ENCODE data around the gene KCNK6. TPM values are rescaled to one million over a fixed set of nuclear protein-coding genes. Genes with fewer than 3 reads are reported as not detected.

KCNK6 gene
- total and polyA plus RNA-seq, 2 of the 8 experiments (the other 6 are each of a cell fraction or from before 2014, with no cell fraction given): 10.6 to 13.3 TPM

GRCh38 chr19:38283271-38283670 is 36.4 kb upstream of the KCNK6 start:
- Histone ChIP-seq H2BK20ac (ENCODE audit: low read length) (no peak overlapping the region), H4K20me1 (replicated peaks in 1 of 2; ENCODE audit: control insufficient read depth in 1 of 2, insufficient read depth in 2 of 2, low read length in 2 of 2) (peaks cover 18 to 31% of the 10 kb centered on the region in 2 experiments), H3K4ac (replicated peaks; ENCODE audit: insufficient read length, low read depth, low read length) (no peak overlapping the region), H3K4me2 (ENCODE audit: insufficient read depth in 1 of 2, low read depth in 2 of 2, low read length in 2 of 2) (no peak overlapping the region), H3K14ac (ENCODE audit: insufficient read length) (no peak overlapping the region), H3K79me2 (ENCODE audit: control insufficient read depth in 1 of 2, insufficient read depth in 2 of 2, low read length in 2 of 2) (peaks cover 6 to 46% of the 10 kb centered on the region in 2 experiments), H3K18ac (ENCODE audit: extremely low read depth, low read length) (no peak overlapping the region), H2AK5ac (ENCODE audit: low read depth, low read length) (no peak overlapping the region), H3K79me1 (ENCODE audit: low read depth, low read length) (peaks cover 22% of the 10 kb centered on the region), H2BK5ac (ENCODE audit: low read depth, low read length) (no peak overlapping the region), H3K4me1 (replicated peaks in 1 of 4; ENCODE audit: control insufficient read depth in 3 of 4, insufficient read depth in 4 of 4, low read length in 3 of 4) (no peaks in the 10 kb centered on the region), H3K27ac (ENCODE audit: low read depth, low read length) (no peak overlapping the region), H3K56ac (replicated peaks; ENCODE audit: insufficient read length, low read depth, low read length) (no peak overlapping the region), H4K91ac (replicated peaks; ENCODE audit: insufficient read length, low read length) (no peak overlapping the region), H2BK120ac (replicated peaks; ENCODE audit: low read depth, low read length) (no peak overlapping the region), H4K8ac (ENCODE audit: extremely low read depth, insufficient read depth, low read length) (no peak overlapping the region; the same call in 1 of the 2 replicates), H3K9ac (replicated peaks in 1 of 4; ENCODE audit: extremely low read depth in 1 of 4, low read depth in 3 of 4, low read length in 3 of 4) (no peak overlapping the region), H2AFZ (ENCODE audit: low read length) (no peak overlapping the region), H3K27me3 (replicated peaks in 1 of 4; ENCODE audit: control insufficient read depth in 3 of 4, extremely low read depth in 1 of 4, insufficient read depth in 3 of 4, low read length in 3 of 4) (no peaks in the 10 kb centered on the region), H4K5ac (ENCODE audit: insufficient read length, low read depth, low read length) (no peak overlapping the region), H3K23me2 (ENCODE audit: low read depth, low read length) (no peaks in the 10 kb centered on the region), H3K4me3 (ENCODE audit: extremely low read depth in 1 of 4, insufficient read depth in 2 of 4, low read depth in 3 of 4, low read length in 4 of 4) (no peak overlapping the region), H3K36me3 (ENCODE audit: control insufficient read depth in 2 of 4, insufficient read depth in 4 of 4, low read length in 3 of 4) (peaks cover 3 to 32% (median 11%) of the 10 kb centered on the region in 4 experiments; a peak in 7 of 8 replicates), H2BK12ac (ENCODE audit: low read depth, low read length) (no peak overlapping the region), H3K9me3 (ENCODE audit: insufficient read depth in 2 of 2, low read depth in 1 of 2, low read length in 1 of 2) (no peaks in the 10 kb centered on the region), H3K23ac (ENCODE audit: insufficient read length) (no peak overlapping the region), H2BK15ac (ENCODE audit: low read length) (no peak overlapping the region)
- DNase-seq (ENCODE audit: low read depth in 1 of 2, low spot score in 2 of 2) (no peak), FAIRE-seq (no peak)
- 99% methylated on average over 8 of the region's 8 CpGs; no CpG with 5 or more reads in 1 of the 2 experiments for WGBS, 2 experiments (ENCODE audit: extremely low coverage in 1 of 2, insufficient coverage in 1 of 2, insufficient read length in 1 of 2, insufficient replicate concordance in 2 of 2, low coverage in 1 of 2, low lambda C conversion rate in 2 of 2, missing lambda C conversion rate in 1 of 2)
- ChIA-PET CTCF (ENCODE audit: partially characterized antibody) (interaction anchor here (1.0 to 1.4 kb wide), 5 partner anchors 10 to 43 kb away, joined by 3 to 6 read pairs (median 4); no protein-coding TSS in a partner anchor), POLR2A (ENCODE audit: partially characterized antibody) (interaction anchor here (1.5 kb wide), 1 partner anchor 19 kb away, joined by 9 read pairs; the partner anchor contains the start of gene SPINT2)
- TF ChIP-seq SUZ12 (IDR thresholded peaks at IDR 0.05; ENCODE audit: low read length) (no peak), RXRA (IDR thresholded peaks at IDR 0.05; ENCODE audit: insufficient read depth, low read depth, low read length) (no peak), EZH2 (IDR thresholded peaks at IDR 0.05; ENCODE audit: low read depth, low read length, severe bottlenecking) (no peak), E2F6 (IDR thresholded peaks at IDR 0.05) (no peak), YY1 (IDR thresholded peaks at IDR 0.05; ENCODE audit: low read depth, low read length) (no peak), GABPA (IDR thresholded peaks at IDR 0.05; ENCODE audit: borderline replicate concordance, insufficient read depth, low read length) (no peak), PHF8 (conservative IDR thresholded peaks at IDR 0.05; ENCODE audit: low read depth, low read length) (no peak), SRF (IDR thresholded peaks at IDR 0.05; ENCODE audit: low read depth, low read length) (no peak), SIX5 (IDR thresholded peaks at IDR 0.05; ENCODE audit: low read depth, low read length) (no peak)

Measured in H1 (cell line).